Progenitor cell of endocrine pancreas (in vitro differentiated cells): ENCODE results near the gene TTC28. TPM values are rescaled to one million over a fixed set of nuclear protein-coding genes. Genes with fewer than 3 reads are reported as not detected.

Experiments used
- DNase-seq: peaks from one replicate; pipeline ENCODE4 v3.0.0; 2021; ENCODE audit warnings: low spot score; ENCODE audit not compliant: unreplicated experiment
- H3K27ac Mint-ChIP-seq: 2 replicates; pipeline ENCODE4 v1.8.0; 2021; ENCODE audit warnings: mild to moderate bottlenecking, moderate library complexity, mixed read lengths
- H3K27me3 Mint-ChIP-seq: 2 replicates; pipeline ENCODE4 v1.8.0; 2021; ENCODE audit warnings: mixed read lengths
- H3K36me3 Mint-ChIP-seq: 2 replicates; pipeline ENCODE4 v1.8.0; 2022; ENCODE audit warnings: mixed read lengths; ENCODE audit not compliant: insufficient read depth
- H3K4me1 Mint-ChIP-seq: 2 replicates; pipeline ENCODE4 v1.8.0; 2021; ENCODE audit warnings: low read depth, mixed read lengths
- H3K4me3 Mint-ChIP-seq: 2 replicates; pipeline ENCODE4 v1.8.0; 2021; ENCODE audit warnings: low read depth, mild to moderate bottlenecking, moderate library complexity, mixed read lengths
- H3K9me3 Mint-ChIP-seq: 2 replicates; pipeline ENCODE4 v1.8.0; 2021; ENCODE audit warnings: low read depth, mixed read lengths
- total RNA-seq: library from RNA; stranded (reverse); gene quantifications from 2 replicates; pipeline ENCODE4 v1.2.1, GENCODE V29; 2021
- TF ChIP-seq, protein P1 (sequence below): fragments of 200-600 bp; sonication (generic); IDR thresholded peaks from one replicate; pipeline ENCODE4 v1.5.0; 2021; ENCODE audit warnings: antibody characterized with exemption, mild to moderate bottlenecking; ENCODE audit not compliant: unreplicated experiment

The TTC28 gene
- total RNA-seq, 1 donor from 2014 or later: 35.2 TPM

GRCh38 chr22:28411125-28411524 lies 268.5 kb downstream of the TTC28 start:
- Mint-ChIP-seq H3K9me3 (peaks cover 2% of the 10 kb centered on the region), H3K27me3 (no peaks in the 10 kb centered on the region), H3K4me1 (no peaks in the 10 kb centered on the region), H3K4me3 (no peak overlapping the region), H3K36me3 (no peaks in the 10 kb centered on the region), H3K27ac (no peak overlapping the region)
- TF ChIP-seq, protein P1, sequence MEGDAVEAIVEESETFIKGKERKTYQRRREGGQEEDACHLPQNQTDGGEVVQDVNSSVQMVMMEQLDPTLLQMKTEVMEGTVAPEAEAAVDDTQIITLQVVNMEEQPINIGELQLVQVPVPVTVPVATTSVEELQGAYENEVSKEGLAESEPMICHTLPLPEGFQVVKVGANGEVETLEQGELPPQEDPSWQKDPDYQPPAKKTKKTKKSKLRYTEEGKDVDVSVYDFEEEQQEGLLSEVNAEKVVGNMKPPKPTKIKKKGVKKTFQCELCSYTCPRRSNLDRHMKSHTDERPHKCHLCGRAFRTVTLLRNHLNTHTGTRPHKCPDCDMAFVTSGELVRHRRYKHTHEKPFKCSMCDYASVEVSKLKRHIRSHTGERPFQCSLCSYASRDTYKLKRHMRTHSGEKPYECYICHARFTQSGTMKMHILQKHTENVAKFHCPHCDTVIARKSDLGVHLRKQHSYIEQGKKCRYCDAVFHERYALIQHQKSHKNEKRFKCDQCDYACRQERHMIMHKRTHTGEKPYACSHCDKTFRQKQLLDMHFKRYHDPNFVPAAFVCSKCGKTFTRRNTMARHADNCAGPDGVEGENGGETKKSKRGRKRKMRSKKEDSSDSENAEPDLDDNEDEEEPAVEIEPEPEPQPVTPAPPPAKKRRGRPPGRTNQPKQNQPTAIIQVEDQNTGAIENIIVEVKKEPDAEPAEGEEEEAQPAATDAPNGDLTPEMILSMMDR: no peak
- DNase-seq: no peak

DNA sequence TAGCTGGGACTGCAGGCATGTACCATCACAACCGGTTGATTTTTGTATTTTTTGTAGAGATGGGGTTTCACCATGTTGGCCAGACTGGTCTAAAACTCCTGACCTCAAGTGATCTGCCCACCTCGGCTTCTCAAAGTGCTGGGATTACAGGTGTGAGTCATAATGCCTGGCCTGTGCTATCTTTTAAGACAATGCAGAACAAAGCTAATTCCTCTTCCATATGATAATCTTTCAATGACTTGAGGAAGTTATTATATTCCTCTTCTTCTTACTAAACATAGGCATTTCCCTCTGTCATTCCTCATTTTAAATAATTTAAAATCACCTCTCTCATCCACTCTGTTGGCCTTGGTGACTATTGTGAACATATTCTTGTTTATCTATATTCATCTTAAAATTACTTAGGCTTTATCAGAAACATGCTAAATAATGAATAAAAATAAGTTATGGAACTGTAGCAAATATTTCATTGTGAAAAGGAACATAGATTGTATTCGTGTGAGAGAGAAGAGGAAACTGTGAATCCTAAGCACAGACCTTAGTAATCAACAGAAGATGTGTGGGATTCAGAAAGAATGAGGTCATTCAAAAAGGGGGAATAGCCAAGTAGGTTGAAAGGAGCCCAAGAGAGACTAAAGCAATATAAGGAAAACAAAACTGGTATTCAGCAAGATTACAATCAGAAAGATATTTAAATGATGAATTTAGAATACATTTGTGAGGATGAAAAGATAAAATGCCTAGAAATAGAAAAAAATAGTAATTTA lies 269.4 kb downstream of the TTC28 start:
- H3K4me3 Mint-ChIP-seq: no peak overlapping the region
- TF ChIP-seq, protein P1: no peak
- no peak for DNase-seq
- peaks cover 2% of the 10 kb centered on the region for H3K36me3 Mint-ChIP-seq
- peaks cover 7% of the 10 kb centered on the region for H3K9me3 Mint-ChIP-seq
- no peak overlapping the region for H3K27ac Mint-ChIP-seq
- no peaks in the 10 kb centered on the region for H3K27me3 Mint-ChIP-seq
- no peaks in the 10 kb centered on the region for H3K4me1 Mint-ChIP-seq

GRCh38 chr22:28408709-28409108 lies 270.9 kb downstream of the TTC28 start:
- DNase-seq: no peak
- TF ChIP-seq, protein P1: no peak
- H3K9me3 Mint-ChIP-seq: peaks cover 8% of the 10 kb centered on the region

GRCh38 chr22:28407645-28408044 lies 272.0 kb downstream of the TTC28 start:
- Mint-ChIP-seq H3K27ac (no peak overlapping the region), H3K9me3 (peaks cover 8% of the 10 kb centered on the region), H3K36me3 (peaks cover 2% of the 10 kb centered on the region), H3K4me3 (no peak overlapping the region), H3K27me3 (no peaks in the 10 kb centered on the region), H3K4me1 (no peaks in the 10 kb centered on the region)
- TF ChIP-seq, protein P1: no peak
- no peak for DNase-seq

More at GRCh38 chr22:28408709-28409108, 270.9 kb downstream of the TTC28 start:
- Mint-ChIP-seq H3K27ac (no peak overlapping the region), H3K27me3 (no peaks in the 10 kb centered on the region), H3K4me1 (no peaks in the 10 kb centered on the region), H3K4me3 (no peak overlapping the region), H3K36me3 (peaks cover 2% of the 10 kb centered on the region)

DNA sequence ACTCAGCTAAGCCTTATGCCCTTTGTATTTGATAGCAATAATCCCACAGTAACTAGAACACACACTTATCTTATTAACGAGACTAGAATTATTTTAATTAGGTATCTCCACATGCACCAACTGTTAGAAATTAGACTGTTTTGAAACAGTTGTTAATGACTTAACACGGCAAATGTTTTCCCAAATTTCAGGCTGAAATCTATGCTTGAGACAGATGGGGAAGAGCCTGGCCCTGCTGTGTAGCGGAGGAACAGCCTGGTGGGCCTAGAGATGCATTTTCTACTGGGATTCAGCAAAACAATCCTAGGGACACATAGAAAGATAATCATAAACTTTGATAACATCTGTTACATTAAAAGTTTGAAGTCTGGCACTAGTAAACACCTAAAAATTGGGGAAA lies 273.4 kb downstream of the TTC28 start:
- Mint-ChIP-seq H3K4me1 (peaks cover 5% of the 10 kb centered on the region), H3K9me3 (peaks cover 8% of the 10 kb centered on the region), H3K4me3 (no peak overlapping the region), H3K27me3 (no peaks in the 10 kb centered on the region), H3K36me3 (peaks cover 2% of the 10 kb centered on the region), H3K27ac (no peak overlapping the region)
- TF ChIP-seq, protein P1: no peak
- no peak for DNase-seq
